Epithelial cell of esophagus (primary cell): ENCODE results near the gene TM7SF2.

Experiments used
- DNase-seq: peaks from one replicate; pipeline ENCODE4 v3.0.0; 2010; ENCODE audit warnings: low read depth
- H3K4me3 ChIP-seq: 2 replicates; pipeline ENCODE4 v1.5.1; 2011; ENCODE audit warnings: mild to moderate bottlenecking, low read length, control low read depth
- CTCF ChIP-seq: IDR thresholded peaks from 2 replicates; pipeline ENCODE4 v1.5.1; 2011; ENCODE audit warnings: low read depth, mild to moderate bottlenecking, low read length, control low read depth, inconsistent platforms; ENCODE audit not compliant: insufficient read depth; ENCODE audit errors: missing control alignments

Gene TM7SF2

GRCh38 chr11:65108469-65109123 is 3.1 kb upstream of the TM7SF2 start:
- peak; percentile 26 for DNase-seq
- no peak for TF ChIP-seq CTCF
- H3K4me3 ChIP-seq = no peak overlapping the region

GRCh38 chr11:65109231-65110198 is 2.2 kb upstream of the TM7SF2 start:
- TF ChIP-seq CTCF = no peak
- H3K4me3 ChIP-seq = no peak overlapping the region
- no peak for DNase-seq

- H3K4me3 ChIP-seq = no peak overlapping the region
- peak; percentile 78 for DNase-seq
- TF ChIP-seq CTCF = peak; percentile 96
These were observed 1.3 kb upstream of the TM7SF2 start for GRCh38 chr11:65110354-65110861.

- H3K4me3 ChIP-seq = no peak overlapping the region
- TF ChIP-seq CTCF = no peak
- no peak for DNase-seq
These were observed 421 bp upstream of the TM7SF2 start for GRCh38 chr11:65111159-65111743.

GRCh38 chr11:65112546-65113360 is 1.1 kb downstream of the TM7SF2 start:
- peak; percentile 52 for TF ChIP-seq CTCF
- DNase-seq = peak; percentile 55
- H3K4me3 ChIP-seq = peak overlapping the region; percentile 74

- DNase-seq = no peak
- TF ChIP-seq CTCF = no peak
- peak overlapping the region; percentile 74 for H3K4me3 ChIP-seq
These were observed 1.7 kb downstream of the TM7SF2 start for GRCh38 chr11:65113361-65113756.
